Peyer's patch (tissue), 4 donors: Measurements from ENCODE around the gene SRD5A3. TPM values are rescaled to one million over a fixed set of nuclear protein-coding genes. Genes with fewer than 3 reads are reported as not detected.
A peak's percentile ranks its signal among the peaks of the same experiment; 100 is the strongest.

Experiments used
- DNase-seq, 3 donors: peaks; one replicate each; pipeline ENCODE4 v3.0.0-alpha.2; 2017 to 2019
- H3K27ac ChIP-seq, 4 donors: fragments of 200-600 bp; sonication (generic); one replicate each; pipeline ENCODE4 v1.5.1; 2016 to 2019
- H3K27me3 ChIP-seq, 2 donors: fragments of 200-600 bp; sonication (generic); one replicate each; pipeline ENCODE4 v1.5.1; 2019
- H3K36me3 ChIP-seq, 3 donors: fragments of 200-600 bp; sonication (generic); one replicate each; pipeline ENCODE4 v1.5.1; 2016 to 2019
- H3K4me1 ChIP-seq, 4 donors: fragments of 200-600 bp; sonication (generic); one replicate each; pipeline ENCODE4 v1.5.1; 2016 to 2019
- H3K4me3 ChIP-seq, 4 donors: fragments of 200-600 bp; sonication (generic); 1 replicate in 3 of 4; 2 replicates in 1 of 4; pipeline ENCODE4 v1.5.1; 2016 to 2019; ENCODE audit warnings: mild to moderate bottlenecking in 1 of 4
- H3K9me3 ChIP-seq, 4 donors: fragments of 200-600 bp; sonication (generic); one replicate each; pipeline ENCODE4 v1.5.1; 2016 to 2019; ENCODE audit warnings: mild to moderate bottlenecking in 1 of 4
- CTCF ChIP-seq, 6 experiments: fragments of 450-650 bp in 4 of 6; fragments of 200-600 bp in 2 of 6; sonication (generic) in 1 of 6; IDR thresholded peaks; one replicate each; pipeline ENCODE4 v1.5.1; 2017 to 2019; ENCODE audit warnings: antibody characterized with exemption in 6 of 6, mild to moderate bottlenecking in 3 of 6, moderate library complexity in 1 of 6
- POLR2A ChIP-seq, 2 donors: fragments of 450-650 bp; IDR thresholded peaks; one replicate each; pipeline ENCODE4 v1.5.1; 2017; ENCODE audit warnings: antibody characterized with exemption in 2 of 2, mild to moderate bottlenecking in 2 of 2, moderate library complexity in 2 of 2
- total RNA-seq, 4 donors: library from RNA; depleted of rRNA; stranded (reverse); fragments of >200 nt; gene quantifications; one replicate each; pipeline ENCODE4 v1.1.0, GENCODE V29; 2016

SRD5A3 gene
- total RNA-seq: 10 to 100 TPM in 2 of 4 donors, 1 to 10 TPM in 2; 1.7 to 19.6 (median 9.4) TPM

GRCh38 chr4:55345980-55346850 is at the start of gene SRD5A3:
TSS of gene SRD5A3 (plus strand) at chr4:55346242. CDS start at chr4:55346337, 95 bp downstream.
- H3K4me1 ChIP-seq: peaks cover 0 to 11% (median 0%) of the 10 kb centered on the region in 4 donors
- H3K9me3 ChIP-seq: no peaks in the 10 kb centered on the region
- H3K27me3 ChIP-seq: no peaks in the 10 kb centered on the region
- H3K27ac ChIP-seq: peak within 1 kb of the TSS; percentile 84 to 94 (median 89)
- peak; percentile 82 to 93 (median 92) for DNase-seq
- no peaks in the 10 kb centered on the region for H3K36me3 ChIP-seq
- H3K4me3 ChIP-seq: peak within 1 kb of the TSS; percentile 61 to 83 (median 69)
- TF ChIP-seq POLR2A (IDR thresholded peaks at IDR 0.05) (peak in 1 of 2 donors; percentile 30), CTCF (IDR thresholded peaks at IDR 0.05) (peak; percentile 74 to 96 (median 94))

GRCh38 chr4:55297346-55297745 is 48.7 kb upstream of the SRD5A3 start:
- DNase-seq: no peak
- no peaks in the 10 kb centered on the region for H3K36me3 ChIP-seq
- no peak overlapping the region for H3K27ac ChIP-seq
- TF ChIP-seq POLR2A (IDR thresholded peaks at IDR 0.05): no peak
- no peak for TF ChIP-seq CTCF (IDR thresholded peaks at IDR 0.05)
- no peak overlapping the region for H3K4me3 ChIP-seq
- H3K4me1 ChIP-seq: no peaks in the 10 kb centered on the region
- H3K27me3 ChIP-seq: no peaks in the 10 kb centered on the region
- H3K9me3 ChIP-seq: no peaks in the 10 kb centered on the region

GRCh38 chr4:55303760-55304165 is 42.3 kb upstream of the SRD5A3 start:
- H3K4me1 ChIP-seq: no peaks in the 10 kb centered on the region
- H3K27ac ChIP-seq: no peak overlapping the region
- no peak for DNase-seq

GRCh38 chr4:55304303-55304702 is 41.7 kb upstream of the SRD5A3 start:
- H3K27ac ChIP-seq: no peak overlapping the region
- H3K4me1 ChIP-seq: no peaks in the 10 kb centered on the region
- H3K36me3 ChIP-seq: no peaks in the 10 kb centered on the region
- no peak overlapping the region for H3K4me3 ChIP-seq
- no peaks in the 10 kb centered on the region for H3K9me3 ChIP-seq
- H3K27me3 ChIP-seq: no peaks in the 10 kb centered on the region
- TF ChIP-seq POLR2A (IDR thresholded peaks at IDR 0.05) (no peak), CTCF (IDR thresholded peaks at IDR 0.05) (no peak)
- no peak for DNase-seq

More at GRCh38 chr4:55303760-55304165, 42.3 kb upstream of the SRD5A3 start:
- Histone ChIP-seq H3K9me3 (no peaks in the 10 kb centered on the region), H3K4me3 (no peak overlapping the region), H3K36me3 (no peaks in the 10 kb centered on the region), H3K27me3 (no peaks in the 10 kb centered on the region)
- TF ChIP-seq POLR2A (IDR thresholded peaks at IDR 0.05): no peak
- TF ChIP-seq CTCF (IDR thresholded peaks at IDR 0.05): no peak

GRCh38 chr4:55308071-55308470 is 38.0 kb upstream of the SRD5A3 start:
- DNase-seq: no peak
- no peaks in the 10 kb centered on the region for H3K36me3 ChIP-seq
- TF ChIP-seq POLR2A (IDR thresholded peaks at IDR 0.05): no peak
- no peak for TF ChIP-seq CTCF (IDR thresholded peaks at IDR 0.05)
- no peaks in the 10 kb centered on the region for H3K9me3 ChIP-seq
- no peak overlapping the region for H3K4me3 ChIP-seq
- no peaks in the 10 kb centered on the region for H3K27me3 ChIP-seq
- H3K27ac ChIP-seq: no peak overlapping the region
- H3K4me1 ChIP-seq: no peaks in the 10 kb centered on the region
